HCT116 (cell line): ENCODE measurements around the gene JDP2. TPM values are rescaled to one million over a fixed set of nuclear protein-coding genes. Genes with fewer than 3 reads are reported as not detected.

Experiments used
- EGR1 ChIP-seq: IDR thresholded peaks from 2 replicates; pipeline ENCODE4 v1.6.1; 2012; ENCODE audit warnings: low read depth
- FOSL1 ChIP-seq: IDR thresholded peaks from 2 replicates; pipeline ENCODE4 v1.6.1; 2012; ENCODE audit warnings: low read depth
- JUND ChIP-seq: IDR thresholded peaks from 2 replicates; pipeline ENCODE4 v1.6.1; 2012
- POLR2AphosphoS5 ChIP-seq: IDR thresholded peaks from 2 replicates; pipeline ENCODE4 v1.6.1; 2011; ENCODE audit warnings: mild to moderate bottlenecking, low read depth, low read length, moderate library complexity
- REST ChIP-seq: IDR thresholded peaks from 2 replicates; pipeline ENCODE4 v1.6.1; 2012; ENCODE audit warnings: low read depth
- SP1 ChIP-seq: IDR thresholded peaks from 2 replicates; pipeline ENCODE4 v1.6.1; 2012; ENCODE audit warnings: low read depth
- SRF ChIP-seq: IDR thresholded peaks from 2 replicates; pipeline ENCODE4 v1.6.1; 2012; ENCODE audit warnings: low read depth
- TCF7L2 ChIP-seq: IDR thresholded peaks from 2 replicates; pipeline ENCODE4 v1.7.0; 2011; ENCODE audit warnings: borderline replicate concordance, inconsistent platforms; ENCODE audit not compliant: insufficient read depth, insufficient read length; ENCODE audit errors: extremely low read depth
- ZBTB33 ChIP-seq: IDR thresholded peaks from 2 replicates; pipeline ENCODE4 v1.6.1; 2011; ENCODE audit warnings: mild to moderate bottlenecking, low read length, moderate library complexity; ENCODE audit not compliant: insufficient replicate concordance; ENCODE audit errors: extremely low read depth
- total RNA-seq: library from RNA; stranded (reverse); gene quantifications from one replicate; pipeline ENCODE4 v1.2.1, GENCODE V29; 2021; ENCODE audit not compliant: unreplicated experiment

JDP2 gene
- total RNA-seq, 1 experiment from 2014 or later = 25.4 TPM

- TF ChIP-seq REST (no peak), ZBTB33 (no peak), JUND (no peak), EGR1 (no peak), TCF7L2 (no peak), SP1 (no peak), POLR2AphosphoS5 (no peak), FOSL1 (no peak), SRF (no peak)
Observed at GRCh38 chr14:75443203-75443969, 15.6 kb downstream of the JDP2 start (continued).
